DOHH2 (cell line): ENCODE measurements around the gene FANCB.

Experiments used
- H3F3A ChIP-seq: fragments of 200-600 bp; sonication (generic), shearing (Covaris generic); 2 replicates; pipeline ENCODE4 v1.6.0; 2016; ENCODE audit warnings: antibody characterized with exemption, mild to moderate bottlenecking; ENCODE audit not compliant: control insufficient read depth, insufficient read depth
- H3K27ac ChIP-seq: fragments of 200-600 bp; sonication (generic); 2 replicates; pipeline ENCODE4 v1.5.1; 2014; ENCODE audit warnings: low read depth, mild to moderate bottlenecking, low read length, moderate library complexity
- H3K27me3 ChIP-seq: fragments of 200-600 bp; sonication (generic); 2 replicates; pipeline ENCODE4 v1.6.1; 2014; ENCODE audit warnings: mild to moderate bottlenecking, low read length, mixed read lengths; ENCODE audit not compliant: control insufficient read depth
- H3K36me3 ChIP-seq: fragments of 200-600 bp; sonication (generic); 2 replicates; pipeline ENCODE4 v1.6.1; 2014; ENCODE audit warnings: mild to moderate bottlenecking, low read length, moderate library complexity, mixed read lengths; ENCODE audit not compliant: control insufficient read depth
- H3K4me1 ChIP-seq: fragments of 200-600 bp; sonication (generic); 2 replicates; pipeline ENCODE4 v1.6.1; 2014; ENCODE audit warnings: mild to moderate bottlenecking, low read length, mixed read lengths; ENCODE audit not compliant: control insufficient read depth
- H3K4me2 ChIP-seq: fragments of 200-600 bp; sonication (generic); 2 replicates; pipeline ENCODE4 v1.6.0; 2014; ENCODE audit warnings: mild to moderate bottlenecking, low read length, moderate library complexity
- H3K4me3 ChIP-seq: fragments of 200-600 bp; sonication (generic); 2 replicates; pipeline ENCODE4 v1.5.1; 2014; ENCODE audit warnings: mild to moderate bottlenecking, low read length, mixed read lengths
- H3K79me2 ChIP-seq: fragments of 200-600 bp; sonication (generic); 2 replicates; pipeline ENCODE4 v1.6.1; 2014; ENCODE audit warnings: mild to moderate bottlenecking, low read length, mixed read lengths; ENCODE audit not compliant: control insufficient read depth
- H3K9me2 ChIP-seq: fragments of 200-600 bp; sonication (generic); replicated peaks from 2 replicates; pipeline ENCODE4 v1.6.1; 2014; ENCODE audit warnings: mild to moderate bottlenecking, low read length, mixed read lengths; ENCODE audit not compliant: control insufficient read depth
- H3K9me3 ChIP-seq: fragments of 200-600 bp; sonication (generic); 2 replicates; pipeline ENCODE4 v1.6.1; 2014; ENCODE audit warnings: antibody characterized with exemption, low read length, mixed read lengths; ENCODE audit not compliant: control insufficient read depth, insufficient read depth
- H4K20me1 ChIP-seq: fragments of 200-600 bp; sonication (generic); 2 replicates; pipeline ENCODE4 v1.6.0; 2014; ENCODE audit warnings: low read depth, mild to moderate bottlenecking, antibody characterized with exemption, low read length, moderate library complexity; ENCODE audit not compliant: control insufficient read depth, insufficient read depth
- CTCF ChIP-seq: fragments of 200-600 bp; sonication (generic); IDR thresholded peaks from one replicate; pipeline ENCODE4 v1.5.1; 2014; ENCODE audit warnings: antibody characterized with exemption, mild to moderate bottlenecking, low read depth, low read length; ENCODE audit not compliant: poor library complexity, severe bottlenecking
- EZH2phosphoT487 ChIP-seq: fragments of 200-600 bp; sonication (generic); IDR thresholded peaks from 2 replicates; pipeline ENCODE4 v1.6.1; 2017; ENCODE audit warnings: borderline replicate concordance, mild to moderate bottlenecking, antibody characterized with exemption, low read length, moderate library complexity, mixed read lengths

Gene FANCB

GRCh38 chrX:14802943-14803710 is 69.7 kb downstream of the FANCB start:
- Histone ChIP-seq H3K4me1 (no peaks in the 10 kb centered on the region), H3K4me3 (no peak overlapping the region), H3F3A (no peaks in the 10 kb centered on the region), H4K20me1 (no peaks in the 10 kb centered on the region), H3K9me2 (no peaks in the 10 kb centered on the region), H3K27me3 (no peaks in the 10 kb centered on the region), H3K4me2 (no peak overlapping the region), H3K27ac (no peak overlapping the region), H3K36me3 (no peaks in the 10 kb centered on the region), H3K79me2 (no peaks in the 10 kb centered on the region), H3K9me3 (no peaks in the 10 kb centered on the region)
- no peak for TF ChIP-seq EZH2phosphoT487
- no peak for TF ChIP-seq CTCF

GRCh38 chrX:14801136-14801535 is 71.7 kb downstream of the FANCB start:
- no peaks in the 10 kb centered on the region for H3K36me3 ChIP-seq
- H3K79me2 ChIP-seq: no peaks in the 10 kb centered on the region
- H3K9me2 ChIP-seq: no peaks in the 10 kb centered on the region
- H3K27ac ChIP-seq: no peak overlapping the region
- no peak overlapping the region for H3K4me3 ChIP-seq
- no peaks in the 10 kb centered on the region for H3K9me3 ChIP-seq
- TF ChIP-seq EZH2phosphoT487: no peak
- no peak for TF ChIP-seq CTCF
- no peaks in the 10 kb centered on the region for H3K27me3 ChIP-seq
- no peak overlapping the region for H3K4me2 ChIP-seq
- no peaks in the 10 kb centered on the region for H3F3A ChIP-seq
- H3K4me1 ChIP-seq: no peaks in the 10 kb centered on the region
- H4K20me1 ChIP-seq: no peaks in the 10 kb centered on the region

- H3K79me2 ChIP-seq: no peaks in the 10 kb centered on the region
- no peaks in the 10 kb centered on the region for H3K9me2 ChIP-seq
- H3K27me3 ChIP-seq: no peaks in the 10 kb centered on the region
- H3K4me2 ChIP-seq: no peak overlapping the region
- TF ChIP-seq CTCF: no peak
- TF ChIP-seq EZH2phosphoT487: no peak
- H3K36me3 ChIP-seq: no peaks in the 10 kb centered on the region
- H4K20me1 ChIP-seq: no peaks in the 10 kb centered on the region
- no peaks in the 10 kb centered on the region for H3K9me3 ChIP-seq
- H3K27ac ChIP-seq: no peak overlapping the region
- no peaks in the 10 kb centered on the region for H3K4me1 ChIP-seq
- no peaks in the 10 kb centered on the region for H3F3A ChIP-seq
- no peak overlapping the region for H3K4me3 ChIP-seq
Measured at GRCh38 chrX:14798805-14799397, 74.0 kb downstream of the FANCB start.
